K562 (cell line): Measurements from ENCODE around the gene METTL25. TPM values are rescaled to one million over a fixed set of nuclear protein-coding genes. Genes with fewer than 3 reads are reported as not detected.

ENCODE experiments used
- ATAC-seq: fragments of 200-7000 bp; cut with Tn5 transposase; 3 replicates; pipeline ENCODE4 v1.9.1; 2020; ENCODE audit warnings: moderate library complexity
- BruUV-seq: library from RNA; stranded (reverse); fragments of 400-500 nt; replicated peaks from 2 replicates; lab custom pipeline; 2021; lab: Mats Ljungman, UMichigan
- CTCF ChIA-PET: fragments of 300-600 bp; formaldehyde crosslinking; extraction: SDS; loops from one replicate; lab custom pipeline; 2021; ENCODE audit warnings: low intra/inter-chr PET ratio; lab: Yijun Ruan, JAX
- POLR2A ChIA-PET: fragments of 300-600, 350-650 bp; sonication (Branson Sonifier 250); formaldehyde crosslinking; extraction: SDS; loops from one replicate; lab custom pipeline; 2021; ENCODE audit warnings: antibody characterized with exemption, inconsistent platforms; lab: Yijun Ruan, JAX
- DNase-seq, 4 experiments: peaks; one replicate each; pipeline versions ENCODE4 v3.0.0 to v3.0.0-alpha.2; 2011 to 2018; ENCODE audit warnings: low spot score in 3 of 4, mixed read lengths in 3 of 4; ENCODE audit errors: extremely low read depth in 1 of 4
- FAIRE-seq: peaks from 2 replicates; lab custom pipeline; 2011; peaks lifted over from hg19 to GRCh38; lab: Jason Lieb, UNC
- H2AFZ ChIP-seq: 2 replicates; pipeline ENCODE4 v1.6.0; 2011; ENCODE audit warnings: low read depth, low read length, control low read depth, inconsistent platforms
- H3K27ac ChIP-seq: fragments of 200-600 bp; 3 replicates; pipeline ENCODE4 v1.8.0; 2011; ENCODE audit warnings: low read depth, mild to moderate bottlenecking, control low read depth, inconsistent platforms, low read length, moderate library complexity, mixed read lengths; ENCODE audit errors: extremely low read depth
- H3K27me3 ChIP-seq, 2 experiments: fragments of 300-600 bp in 1 of 2; 2 replicates in 1 of 2; 3 replicates in 1 of 2; pipeline versions ENCODE4 v1.6.0 to v1.8.0; 2011; ENCODE audit warnings: inconsistent platforms in 2 of 2, low read length in 2 of 2, mild to moderate bottlenecking in 1 of 2, mixed read lengths in 1 of 2, moderate library complexity in 1 of 2; ENCODE audit not compliant: control insufficient read depth in 2 of 2, insufficient read depth in 2 of 2
- H3K36me3 ChIP-seq: fragments of 300-600 bp; 3 replicates; pipeline ENCODE4 v1.8.0; 2011; ENCODE audit warnings: mild to moderate bottlenecking, low read length, inconsistent platforms; ENCODE audit not compliant: control insufficient read depth, insufficient read depth
- H3K4me1 ChIP-seq, 2 experiments: fragments of 200-600 bp in 1 of 2; replicated peaks in 1 of 2; 2 replicates in 1 of 2; 3 replicates in 1 of 2; pipeline versions ENCODE4 v1.5.1 to v1.8.0; 2011; ENCODE audit warnings: inconsistent platforms in 2 of 2, low read length in 2 of 2, mild to moderate bottlenecking in 1 of 2, mixed read lengths in 1 of 2, moderate library complexity in 1 of 2; ENCODE audit not compliant: control insufficient read depth in 2 of 2, insufficient read depth in 2 of 2
- H3K4me2 ChIP-seq: 2 replicates; pipeline ENCODE4 v1.6.1; 2011; ENCODE audit warnings: low read length, control low read depth, inconsistent platforms, mixed read lengths; ENCODE audit not compliant: insufficient read depth
- H3K4me3 ChIP-seq: fragments of 200-600 bp; sonication (generic), shearing (Covaris generic); 2 replicates; pipeline ENCODE4 v1.5.1; 2016; ENCODE audit warnings: control low read depth, inconsistent platforms
- H3K79me2 ChIP-seq: fragments of 200-600 bp; 3 replicates; pipeline ENCODE4 v1.8.0; 2011; ENCODE audit warnings: low read length, inconsistent platforms; ENCODE audit not compliant: control insufficient read depth, insufficient read depth
- H3K9ac ChIP-seq, 2 experiments: 2 replicates each; pipeline versions ENCODE4 v1.6.0 to v1.6.1; 2011; ENCODE audit warnings: low read depth in 2 of 2, low read length in 2 of 2, control low read depth in 1 of 2, inconsistent platforms in 1 of 2, mild to moderate bottlenecking in 1 of 2, mixed read lengths in 1 of 2; ENCODE audit not compliant: insufficient read depth in 1 of 2
- H3K9me1 ChIP-seq: one replicate; pipeline ENCODE4 v1.6.0; 2011; ENCODE audit warnings: inconsistent platforms, mild to moderate bottlenecking, low read length, moderate library complexity; ENCODE audit not compliant: control insufficient read depth, insufficient read depth
- H3K9me3 ChIP-seq: replicated peaks from 2 replicates; pipeline ENCODE4 v1.5.1; 2011; ENCODE audit warnings: low read depth, low read length, inconsistent platforms; ENCODE audit not compliant: control insufficient read depth, insufficient read depth
- H4K20me1 ChIP-seq: replicated peaks from 2 replicates; pipeline ENCODE4 v1.6.1; 2011; ENCODE audit warnings: low read length, inconsistent platforms, mixed read lengths; ENCODE audit not compliant: control insufficient read depth, insufficient read depth
- CBX3 ChIP-seq, 2 experiments: IDR thresholded peaks; 1 replicate in 1 of 2; 2 replicates in 1 of 2; pipeline ENCODE4 v1.6.1; 2012; ENCODE audit warnings: inconsistent platforms in 2 of 2, low read length in 2 of 2, borderline replicate concordance in 1 of 2, control low read depth in 1 of 2
- CEBPG ChIP-seq, 3 experiments: fragments of 200-800 bp in 1 of 3; sonication (Bioruptor generic) in 1 of 3; sonication (generic) in 1 of 3; formaldehyde crosslinking in 1 of 3; IDR thresholded peaks in 2 of 3; conservative IDR thresholded peaks in 1 of 3; 2 replicates each; pipeline versions ENCODE4 v1.6.1 to v1.8.0; 2016 to 2022; ENCODE audit warnings: missing compliant biosample characterization in 2 of 3, missing genetic modification characterization in 2 of 3, mild to moderate bottlenecking in 1 of 3, missing genetic modification reagents in 1 of 3
- CLOCK ChIP-seq: fragments of 250-450 bp; sonication (Bioruptor Pico); IDR thresholded peaks from 2 replicates; pipeline ENCODE4 v1.4.0; 2020; ENCODE audit warnings: mild to moderate bottlenecking, moderate library complexity, borderline replicate concordance
- STAT5A ChIP-seq: IDR thresholded peaks from 2 replicates; pipeline ENCODE4 v1.6.1; 2012; ENCODE audit warnings: low read length, inconsistent platforms, borderline replicate concordance
- TEAD4 ChIP-seq, 2 experiments: sonication (generic) in 1 of 2; formaldehyde crosslinking in 1 of 2; IDR thresholded peaks; 2 replicates each; pipeline versions ENCODE4 v1.6.1 to v1.8.0; 2012 to 2022; ENCODE audit warnings: borderline replicate concordance in 1 of 2, inconsistent platforms in 1 of 2, low read length in 1 of 2, mild to moderate bottlenecking in 1 of 2, missing genetic modification reagents in 1 of 2
- WGBS: fragments of 100-300 bp; shearing (Covaris generic); methylation state at CpG from one replicate; pipeline ENCODE4 v1.1.6; 2016; ENCODE audit warnings: low coverage, mixed read lengths; ENCODE audit not compliant: insufficient coverage; ENCODE audit errors: missing lambda C conversion rate; 5-methylcytosine and 5-hydroxymethylcytosine counted together
- in situ Hi-C: fragments of 300-500 bp; cut with MboI; formaldehyde crosslinking; loops from 4 replicates; pipeline ENCODE4 v1.15.0; 2018; ENCODE audit warnings: inconsistent platforms, mixed read lengths
- intact Hi-C: fragments of 100-400 bp; cut with micrococcal nuclease; formaldehyde crosslinking; loops from 2 replicates; pipeline ENCODE4 v1.14.2; 2022
- polyA plus RNA-seq, 8 experiments: library from polyadenylated mRNA; depleted of rRNA in 4 of 8; stranded (reverse) in 5 of 8; unstranded in 3 of 8; fragments of >200 nt; fragmentation: Nextera tagmentation in 2 of 8; fragmentation: Illumina TruSeq in 1 of 8; extraction: Ambion mirVana in 2 of 8; extraction: Trizol in 1 of 8; gene quantifications; 2 replicates each; pipeline versions ENCODE4 v1.2.1 to v1.2.3, GENCODE V29; 2011 to 2014; ENCODE audit warnings: inconsistent platforms in 1 of 8, missing spikeins in 1 of 8
- total RNA-seq, 7 experiments: library from RNA; depleted of rRNA in 6 of 7; stranded (reverse); fragments of >200 nt in 6 of 7; fragmentation: Illumina TruSeq in 2 of 7; extraction: Trizol in 2 of 7; gene quantifications; 2 replicates each; pipeline versions ENCODE4 v1.2.1 to v1.2.3, GENCODE V29; 2011 to 2021; ENCODE audit warnings: low replicate concordance in 1 of 7
- TF ChIP-seq, protein P1 (sequence below): fragments of 250-450 bp; sonication (Bioruptor Pico); IDR thresholded peaks from 2 replicates; pipeline ENCODE4 v1.4.0; 2020
- TF ChIP-seq, protein P2 (sequence below): IDR thresholded peaks from 2 replicates; pipeline ENCODE4 v1.6.1; 2014; ENCODE audit warnings: antibody characterized with exemption

Gene METTL25
- total and polyA plus RNA-seq, 9 of the 15 experiments (the other 6 are each of a cell fraction or from before 2014, with no cell fraction given), result 0.50 to 2.4 (median 1.9) TPM

DNA sequence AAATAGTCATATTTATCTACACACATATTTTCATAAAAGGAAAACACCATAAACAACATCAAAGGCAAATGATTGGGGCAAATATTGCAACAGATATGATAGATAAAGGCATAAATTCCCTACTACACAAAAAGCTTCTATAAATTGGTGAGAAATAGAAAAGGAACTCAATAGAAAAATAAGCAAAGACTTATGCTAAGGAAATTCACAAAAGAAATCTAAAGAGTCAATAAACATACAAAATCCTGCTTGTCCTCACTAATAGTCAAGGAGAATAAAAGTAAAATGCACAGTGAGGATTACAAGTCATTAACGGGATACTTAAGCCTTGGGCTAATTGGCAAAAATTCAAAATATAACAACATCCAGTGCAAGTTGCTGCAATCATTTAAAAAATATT lies 30.5 kb upstream of the METTL25 start (continued):
- TF ChIP-seq, protein P1, sequence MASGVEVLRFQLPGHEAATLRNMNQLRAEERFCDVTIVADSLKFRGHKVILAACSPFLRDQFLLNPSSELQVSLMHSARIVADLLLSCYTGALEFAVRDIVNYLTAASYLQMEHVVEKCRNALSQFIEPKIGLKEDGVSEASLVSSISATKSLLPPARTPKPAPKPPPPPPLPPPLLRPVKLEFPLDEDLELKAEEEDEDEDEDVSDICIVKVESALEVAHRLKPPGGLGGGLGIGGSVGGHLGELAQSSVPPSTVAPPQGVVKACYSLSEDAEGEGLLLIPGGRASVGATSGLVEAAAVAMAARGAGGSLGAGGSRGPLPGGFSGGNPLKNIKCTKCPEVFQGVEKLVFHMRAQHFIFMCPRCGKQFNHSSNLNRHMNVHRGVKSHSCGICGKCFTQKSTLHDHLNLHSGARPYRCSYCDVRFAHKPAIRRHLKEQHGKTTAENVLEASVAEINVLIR (CRISPR knock-in tag), result no peak
- TF ChIP-seq, protein P2, sequence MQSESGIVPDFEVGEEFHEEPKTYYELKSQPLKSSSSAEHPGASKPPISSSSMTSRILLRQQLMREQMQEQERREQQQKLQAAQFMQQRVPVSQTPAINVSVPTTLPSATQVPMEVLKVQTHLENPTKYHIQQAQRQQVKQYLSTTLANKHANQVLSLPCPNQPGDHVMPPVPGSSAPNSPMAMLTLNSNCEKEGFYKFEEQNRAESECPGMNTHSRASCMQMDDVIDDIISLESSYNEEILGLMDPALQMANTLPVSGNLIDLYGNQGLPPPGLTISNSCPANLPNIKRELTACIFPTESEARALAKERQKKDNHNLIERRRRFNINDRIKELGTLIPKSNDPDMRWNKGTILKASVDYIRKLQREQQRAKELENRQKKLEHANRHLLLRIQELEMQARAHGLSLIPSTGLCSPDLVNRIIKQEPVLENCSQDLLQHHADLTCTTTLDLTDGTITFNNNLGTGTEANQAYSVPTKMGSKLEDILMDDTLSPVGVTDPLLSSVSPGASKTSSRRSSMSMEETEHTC, result no peak
- no peak for TF ChIP-seq CLOCK (CRISPR knock-in tag)
- TF ChIP-seq CBX3 (IDR thresholded peaks at IDR 0.05; ENCODE audit: borderline replicate concordance in 1 of 2, low read length in 2 of 2), result no peak

GRCh38 chr12:82329508-82329907 lies 28.8 kb upstream of the METTL25 start:
- POLR2A ChIA-PET, result no interaction called here
- no peak for FAIRE-seq
- Histone ChIP-seq H3K4me1 (no peaks in the 10 kb centered on the region), H2AFZ (no peak overlapping the region), H3K9me3 (no peaks in the 10 kb centered on the region), H3K9me1 (no peaks in the 10 kb centered on the region), H3K27me3 (no peaks in the 10 kb centered on the region), H3K79me2 (no peaks in the 10 kb centered on the region), H3K36me3 (no peaks in the 10 kb centered on the region), H3K4me2 (no peak overlapping the region)
- 0% methylated on average over 1 of the region's 1 CpG for WGBS
- CTCF ChIA-PET, result no interaction called here
- intact Hi-C loops (loop anchor here (10.0 kb wide), 1 partner anchor 685 kb away; no protein-coding TSS in a partner anchor), in situ Hi-C loops (no loop called here)
- no peak for DNase-seq
- no peak for ATAC-seq
- TF ChIP-seq STAT5A, result no peak
- no peak for TF ChIP-seq CEBPG (CRISPR knock-in tag; IDR thresholded peaks at IDR 0.05)
- TF ChIP-seq CEBPG (tag; conservative IDR thresholded peaks at IDR 0.05 in 1 of 2, IDR thresholded peaks at IDR 0.05 in 1 of 2), result no peak
- no peak for TF ChIP-seq TEAD4 (IDR thresholded peaks at IDR 0.05; ENCODE audit: low read length)
- no peak for TF ChIP-seq TEAD4 (CRISPR knock-in tag; IDR thresholded peaks at IDR 0.05; ENCODE audit: borderline replicate concordance)
- TF ChIP-seq, all 486 proteins: peak for 0
- Histone ChIP-seq H3K4me3 (no peak overlapping the region), H4K20me1 (no peaks in the 10 kb centered on the region), H3K9ac (no peak overlapping the region), H3K27ac (no peak overlapping the region)
- BruUV-seq, result no TSS peak
